ENCODE data around the gene NDST3.

DNA sequence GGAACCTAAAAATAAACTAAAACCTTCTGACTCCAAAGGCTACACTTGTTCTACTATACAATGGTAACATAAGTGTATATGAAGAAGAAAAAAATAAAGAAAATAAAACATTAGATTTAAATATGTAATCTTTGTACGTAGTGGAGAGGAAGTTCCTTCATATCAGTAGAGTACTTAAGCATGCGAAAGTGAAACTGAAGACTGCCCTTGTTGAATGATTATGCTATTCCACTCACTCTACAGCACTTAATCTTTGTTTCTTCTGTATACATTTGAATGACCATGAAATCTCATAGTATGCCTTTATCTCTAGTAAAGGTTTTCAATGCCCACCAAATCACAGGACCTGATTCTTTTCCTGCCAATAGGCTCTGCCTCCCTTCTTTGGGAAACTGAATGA lies 78.9 kb downstream of the NDST3 start:
- TF ChIP-seq, protein P1, sequence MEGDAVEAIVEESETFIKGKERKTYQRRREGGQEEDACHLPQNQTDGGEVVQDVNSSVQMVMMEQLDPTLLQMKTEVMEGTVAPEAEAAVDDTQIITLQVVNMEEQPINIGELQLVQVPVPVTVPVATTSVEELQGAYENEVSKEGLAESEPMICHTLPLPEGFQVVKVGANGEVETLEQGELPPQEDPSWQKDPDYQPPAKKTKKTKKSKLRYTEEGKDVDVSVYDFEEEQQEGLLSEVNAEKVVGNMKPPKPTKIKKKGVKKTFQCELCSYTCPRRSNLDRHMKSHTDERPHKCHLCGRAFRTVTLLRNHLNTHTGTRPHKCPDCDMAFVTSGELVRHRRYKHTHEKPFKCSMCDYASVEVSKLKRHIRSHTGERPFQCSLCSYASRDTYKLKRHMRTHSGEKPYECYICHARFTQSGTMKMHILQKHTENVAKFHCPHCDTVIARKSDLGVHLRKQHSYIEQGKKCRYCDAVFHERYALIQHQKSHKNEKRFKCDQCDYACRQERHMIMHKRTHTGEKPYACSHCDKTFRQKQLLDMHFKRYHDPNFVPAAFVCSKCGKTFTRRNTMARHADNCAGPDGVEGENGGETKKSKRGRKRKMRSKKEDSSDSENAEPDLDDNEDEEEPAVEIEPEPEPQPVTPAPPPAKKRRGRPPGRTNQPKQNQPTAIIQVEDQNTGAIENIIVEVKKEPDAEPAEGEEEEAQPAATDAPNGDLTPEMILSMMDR (IDR thresholded peaks at IDR 0.05) = no peak
- TF ChIP-seq, protein P2, sequence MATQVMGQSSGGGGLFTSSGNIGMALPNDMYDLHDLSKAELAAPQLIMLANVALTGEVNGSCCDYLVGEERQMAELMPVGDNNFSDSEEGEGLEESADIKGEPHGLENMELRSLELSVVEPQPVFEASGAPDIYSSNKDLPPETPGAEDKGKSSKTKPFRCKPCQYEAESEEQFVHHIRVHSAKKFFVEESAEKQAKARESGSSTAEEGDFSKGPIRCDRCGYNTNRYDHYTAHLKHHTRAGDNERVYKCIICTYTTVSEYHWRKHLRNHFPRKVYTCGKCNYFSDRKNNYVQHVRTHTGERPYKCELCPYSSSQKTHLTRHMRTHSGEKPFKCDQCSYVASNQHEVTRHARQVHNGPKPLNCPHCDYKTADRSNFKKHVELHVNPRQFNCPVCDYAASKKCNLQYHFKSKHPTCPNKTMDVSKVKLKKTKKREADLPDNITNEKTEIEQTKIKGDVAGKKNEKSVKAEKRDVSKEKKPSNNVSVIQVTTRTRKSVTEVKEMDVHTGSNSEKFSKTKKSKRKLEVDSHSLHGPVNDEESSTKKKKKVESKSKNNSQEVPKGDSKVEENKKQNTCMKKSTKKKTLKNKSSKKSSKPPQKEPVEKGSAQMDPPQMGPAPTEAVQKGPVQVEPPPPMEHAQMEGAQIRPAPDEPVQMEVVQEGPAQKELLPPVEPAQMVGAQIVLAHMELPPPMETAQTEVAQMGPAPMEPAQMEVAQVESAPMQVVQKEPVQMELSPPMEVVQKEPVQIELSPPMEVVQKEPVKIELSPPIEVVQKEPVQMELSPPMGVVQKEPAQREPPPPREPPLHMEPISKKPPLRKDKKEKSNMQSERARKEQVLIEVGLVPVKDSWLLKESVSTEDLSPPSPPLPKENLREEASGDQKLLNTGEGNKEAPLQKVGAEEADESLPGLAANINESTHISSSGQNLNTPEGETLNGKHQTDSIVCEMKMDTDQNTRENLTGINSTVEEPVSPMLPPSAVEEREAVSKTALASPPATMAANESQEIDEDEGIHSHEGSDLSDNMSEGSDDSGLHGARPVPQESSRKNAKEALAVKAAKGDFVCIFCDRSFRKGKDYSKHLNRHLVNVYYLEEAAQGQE (IDR thresholded peaks at IDR 0.05; ENCODE audit: insufficient read depth in 1 of 2, low read depth in 2 of 2, low read length in 1 of 2) = no peak
- no peak for TF ChIP-seq POLR2AphosphoS5 (IDR thresholded peaks at IDR 0.05; ENCODE audit: low read depth, low read length)
- TF ChIP-seq TCF7L2 (IDR thresholded peaks at IDR 0.05; ENCODE audit: low read depth, low read length) = no peak

Measured in Panc1 (cell line).